OCI-LY3 (cell line): Measurements from ENCODE around the gene MRPL1.
A peak's percentile ranks its signal among the peaks of the same experiment; 100 is the strongest.

ENCODE experiments used
- H2AFZ ChIP-seq: fragments of 200-600, 300-600 bp; shearing (Covaris generic); 2 replicates; pipeline ENCODE4 v1.6.0; 2014; ENCODE audit warnings: antibody characterized with exemption, low read depth, low read length
- H3K27ac ChIP-seq: fragments of 200-600, 300-600 bp; sonication (generic); 2 replicates; pipeline ENCODE4 v1.5.1; 2014; ENCODE audit warnings: mild to moderate bottlenecking, low read length, moderate library complexity, mixed read lengths
- H3K27me3 ChIP-seq: fragments of 200-600, 300-600 bp; sonication (generic); 2 replicates; pipeline ENCODE4 v1.6.1; 2014; ENCODE audit warnings: low read depth, low read length, mixed read lengths
- H3K36me3 ChIP-seq: fragments of 200-600, 300-600 bp; sonication (generic); replicated peaks from 2 replicates; pipeline ENCODE3; 2014; ENCODE audit warnings: low read depth, low read length, mixed read lengths
- H3K4me1 ChIP-seq: fragments of 300-600, 200-600 bp; sonication (generic); 2 replicates; pipeline ENCODE4 v1.6.1; 2014; ENCODE audit warnings: low read length, mixed read lengths
- H3K4me2 ChIP-seq: fragments of 200-600, 300-600 bp; sonication (generic); 2 replicates; pipeline ENCODE4 v1.6.1; 2014; ENCODE audit warnings: low read length, mixed read lengths
- H3K4me3 ChIP-seq: fragments of 300-600, 200-600 bp; sonication (generic); 2 replicates; pipeline ENCODE4 v1.5.1; 2014; ENCODE audit warnings: antibody characterized with exemption, mild to moderate bottlenecking, low read length, moderate library complexity
- H3K79me2 ChIP-seq: fragments of 300-600, 200-600 bp; shearing (Covaris generic); 2 replicates; pipeline ENCODE4 v1.6.1; 2014; ENCODE audit warnings: mild to moderate bottlenecking, low read length, mixed read lengths
- H3K9ac ChIP-seq: fragments of 300-600, 200-600 bp; shearing (Covaris generic); 2 replicates; pipeline ENCODE4 v1.6.0; 2014; ENCODE audit warnings: mild to moderate bottlenecking, low read length, moderate library complexity
- H3K9me3 ChIP-seq: fragments of 200-600, 300-600 bp; shearing (Covaris generic); 2 replicates; pipeline ENCODE4 v1.6.1; 2014; ENCODE audit warnings: low read length, mixed read lengths; ENCODE audit not compliant: insufficient read depth
- H4K20me1 ChIP-seq: fragments of 200-600, 300-600 bp; sonication (generic); 2 replicates; pipeline ENCODE4 v1.6.1; 2016; ENCODE audit warnings: low read length, mixed read lengths; ENCODE audit not compliant: insufficient read depth
- EZH2phosphoT487 ChIP-seq: fragments of 200-600 bp; shearing (Covaris generic); IDR thresholded peaks from 2 replicates; pipeline ENCODE4 v1.6.1; 2018; ENCODE audit warnings: antibody characterized with exemption, mixed run types, low read depth
- TF ChIP-seq, protein P1 (sequence below): fragments of 200-600, 300-600 bp; sonication (generic); IDR thresholded peaks from 2 replicates; pipeline ENCODE4 v1.5.1; 2014; ENCODE audit warnings: antibody characterized with exemption, low read length, low read depth

Gene MRPL1

DNA sequence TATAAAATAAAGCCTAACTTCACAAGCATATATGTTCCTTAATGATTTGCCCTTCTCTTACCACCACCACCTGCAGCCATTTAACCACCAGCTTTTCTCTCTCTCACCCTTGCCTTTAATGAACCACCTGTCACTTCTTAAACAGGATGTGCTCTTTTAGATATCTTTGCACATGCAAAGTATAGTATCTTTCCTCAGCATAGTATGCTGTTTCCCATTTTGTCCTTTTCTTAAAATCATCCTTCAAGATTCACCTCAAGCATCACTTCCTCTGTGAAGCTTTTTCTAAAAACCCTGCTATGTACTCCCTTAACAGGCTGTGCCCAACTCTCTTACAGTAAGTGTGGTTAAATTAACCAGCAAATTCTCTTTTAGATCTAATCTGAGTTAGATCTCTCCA is 35.3 kb upstream of the MRPL1 start:
- Histone ChIP-seq H3K9me3 (no peaks in the 10 kb centered on the region), H2AFZ (no peak overlapping the region), H3K79me2 (no peaks in the 10 kb centered on the region), H3K36me3 (no peaks in the 10 kb centered on the region), H3K4me1 (peaks cover 53% of the 10 kb centered on the region), H3K27ac (peak overlapping the region; percentile 60), H3K9ac (no peak overlapping the region), H3K4me3 (peak overlapping the region; percentile 10; the same call in 1 of the 2 replicates), H3K27me3 (no peaks in the 10 kb centered on the region), H3K4me2 (peak overlapping the region; percentile 38), H4K20me1 (no peaks in the 10 kb centered on the region)
- TF ChIP-seq, protein P1, sequence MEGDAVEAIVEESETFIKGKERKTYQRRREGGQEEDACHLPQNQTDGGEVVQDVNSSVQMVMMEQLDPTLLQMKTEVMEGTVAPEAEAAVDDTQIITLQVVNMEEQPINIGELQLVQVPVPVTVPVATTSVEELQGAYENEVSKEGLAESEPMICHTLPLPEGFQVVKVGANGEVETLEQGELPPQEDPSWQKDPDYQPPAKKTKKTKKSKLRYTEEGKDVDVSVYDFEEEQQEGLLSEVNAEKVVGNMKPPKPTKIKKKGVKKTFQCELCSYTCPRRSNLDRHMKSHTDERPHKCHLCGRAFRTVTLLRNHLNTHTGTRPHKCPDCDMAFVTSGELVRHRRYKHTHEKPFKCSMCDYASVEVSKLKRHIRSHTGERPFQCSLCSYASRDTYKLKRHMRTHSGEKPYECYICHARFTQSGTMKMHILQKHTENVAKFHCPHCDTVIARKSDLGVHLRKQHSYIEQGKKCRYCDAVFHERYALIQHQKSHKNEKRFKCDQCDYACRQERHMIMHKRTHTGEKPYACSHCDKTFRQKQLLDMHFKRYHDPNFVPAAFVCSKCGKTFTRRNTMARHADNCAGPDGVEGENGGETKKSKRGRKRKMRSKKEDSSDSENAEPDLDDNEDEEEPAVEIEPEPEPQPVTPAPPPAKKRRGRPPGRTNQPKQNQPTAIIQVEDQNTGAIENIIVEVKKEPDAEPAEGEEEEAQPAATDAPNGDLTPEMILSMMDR: no peak
- TF ChIP-seq EZH2phosphoT487: no peak

DNA sequence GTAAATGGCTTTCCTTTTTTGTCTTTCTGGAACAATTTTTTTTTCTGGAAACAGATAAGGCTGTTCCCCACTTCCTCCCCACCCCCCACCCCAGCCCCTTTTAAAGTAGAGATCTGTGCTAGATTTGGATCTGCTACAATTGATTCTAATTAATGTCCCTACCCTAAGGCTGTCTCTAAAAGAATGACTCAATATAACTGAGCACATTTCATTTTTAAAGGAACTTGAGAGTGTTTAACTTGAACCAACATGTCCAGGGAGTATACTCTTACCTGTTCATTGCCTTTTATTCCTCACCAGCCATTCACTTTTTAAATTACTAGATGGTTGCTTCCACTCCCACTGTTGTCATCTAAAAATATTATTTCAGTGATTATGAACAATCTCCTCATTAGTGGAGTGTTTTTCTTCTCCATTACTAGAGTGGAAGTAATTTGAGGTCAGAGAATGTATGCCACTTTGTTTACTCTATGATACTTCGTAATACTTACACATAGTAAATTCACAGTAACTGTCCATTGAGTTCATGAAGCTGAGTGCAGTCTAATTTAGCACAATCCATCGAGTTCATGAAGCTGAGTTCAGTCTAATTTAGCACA is 29.4 kb upstream of the MRPL1 start:
- no peak overlapping the region for H3K4me2 ChIP-seq
- TF ChIP-seq EZH2phosphoT487: no peak
- TF ChIP-seq, protein P1: no peak

DNA sequence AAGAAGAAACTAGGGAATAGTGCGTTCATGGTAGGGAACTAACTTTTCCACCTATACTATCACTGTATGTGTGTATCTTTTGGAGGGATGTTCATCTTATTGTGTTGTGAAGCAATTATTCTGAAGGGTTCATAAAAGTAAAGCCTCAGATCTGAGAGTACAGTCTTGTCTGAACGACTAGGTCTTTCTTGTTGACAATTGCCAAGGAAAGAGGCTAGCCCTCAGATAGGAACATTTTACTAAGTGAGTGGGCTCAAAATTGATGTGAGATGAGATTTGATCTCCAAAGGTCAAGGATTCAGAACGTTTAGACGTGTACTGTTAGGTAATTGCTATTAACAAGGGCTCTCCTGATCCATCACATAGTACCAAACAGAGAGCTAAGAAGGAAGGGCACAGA is 28.2 kb upstream of the MRPL1 start:
- H4K20me1 ChIP-seq: no peaks in the 10 kb centered on the region

More for the DNA sequence above, 29.4 kb upstream of the MRPL1 start:
- Histone ChIP-seq H3K36me3 (no peaks in the 10 kb centered on the region), H3K4me1 (peaks cover 26% of the 10 kb centered on the region), H3K9me3 (no peaks in the 10 kb centered on the region), H3K9ac (no peak overlapping the region), H4K20me1 (no peaks in the 10 kb centered on the region), H3K27ac (no peak overlapping the region), H3K4me3 (no peak overlapping the region), H3K79me2 (no peaks in the 10 kb centered on the region), H2AFZ (no peak overlapping the region), H3K27me3 (no peaks in the 10 kb centered on the region)

DNA sequence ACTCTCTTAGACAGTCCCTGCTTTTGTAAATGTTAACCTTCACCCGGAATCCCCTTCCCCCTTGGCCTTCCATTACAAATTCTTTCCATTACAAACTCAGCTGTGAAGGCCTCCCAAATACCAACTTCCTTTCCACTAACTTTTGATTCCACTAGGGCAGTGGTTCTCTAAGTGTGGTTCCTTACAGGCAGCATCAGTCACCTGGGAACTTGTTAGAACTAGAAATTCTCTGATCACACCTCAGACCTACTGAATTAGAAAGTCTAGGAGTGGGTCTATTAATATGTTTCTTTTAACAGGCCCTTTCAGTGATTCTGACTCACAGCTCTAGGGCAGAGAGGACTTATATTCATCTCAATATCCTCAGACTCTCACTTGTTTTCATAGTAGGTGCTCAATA is 19.0 kb upstream of the MRPL1 start:
- Histone ChIP-seq H4K20me1 (no peaks in the 10 kb centered on the region), H3K4me2 (no peak overlapping the region), H3K4me1 (no peaks in the 10 kb centered on the region), H3K27ac (no peak overlapping the region), H3K4me3 (no peak overlapping the region), H3K79me2 (no peaks in the 10 kb centered on the region), H3K9ac (no peak overlapping the region), H3K9me3 (no peaks in the 10 kb centered on the region), H3K27me3 (no peaks in the 10 kb centered on the region), H2AFZ (no peak overlapping the region), H3K36me3 (no peaks in the 10 kb centered on the region)
- TF ChIP-seq, protein P1: no peak
- TF ChIP-seq EZH2phosphoT487: no peak

More for the DNA sequence above, 28.2 kb upstream of the MRPL1 start:
- no peaks in the 10 kb centered on the region for H3K27me3 ChIP-seq
- no peak overlapping the region for H3K27ac ChIP-seq
- no peak overlapping the region for H3K4me3 ChIP-seq
- H3K9me3 ChIP-seq: no peaks in the 10 kb centered on the region
- TF ChIP-seq, protein P1: no peak
- no peak for TF ChIP-seq EZH2phosphoT487
- peaks cover 14% of the 10 kb centered on the region for H3K4me1 ChIP-seq
- no peak overlapping the region for H3K9ac ChIP-seq
- no peak overlapping the region for H3K4me2 ChIP-seq
- H3K36me3 ChIP-seq: no peaks in the 10 kb centered on the region
- H3K79me2 ChIP-seq: no peaks in the 10 kb centered on the region
- H2AFZ ChIP-seq: no peak overlapping the region
